Measurements from ENCODE around the gene ASPSCR1. TPM values are rescaled to one million over a fixed set of nuclear protein-coding genes. Genes with fewer than 3 reads are reported as not detected.
A peak's percentile ranks its signal among the peaks of the same experiment; 100 is the strongest.

The ASPSCR1 gene
- total RNA-seq, 1 experiment from 2014 or later, result 60.4 TPM

GRCh38 chr17:82030470-82031302 lies 53.3 kb downstream of the ASPSCR1 start (continued):
- TF ChIP-seq, protein P1, sequence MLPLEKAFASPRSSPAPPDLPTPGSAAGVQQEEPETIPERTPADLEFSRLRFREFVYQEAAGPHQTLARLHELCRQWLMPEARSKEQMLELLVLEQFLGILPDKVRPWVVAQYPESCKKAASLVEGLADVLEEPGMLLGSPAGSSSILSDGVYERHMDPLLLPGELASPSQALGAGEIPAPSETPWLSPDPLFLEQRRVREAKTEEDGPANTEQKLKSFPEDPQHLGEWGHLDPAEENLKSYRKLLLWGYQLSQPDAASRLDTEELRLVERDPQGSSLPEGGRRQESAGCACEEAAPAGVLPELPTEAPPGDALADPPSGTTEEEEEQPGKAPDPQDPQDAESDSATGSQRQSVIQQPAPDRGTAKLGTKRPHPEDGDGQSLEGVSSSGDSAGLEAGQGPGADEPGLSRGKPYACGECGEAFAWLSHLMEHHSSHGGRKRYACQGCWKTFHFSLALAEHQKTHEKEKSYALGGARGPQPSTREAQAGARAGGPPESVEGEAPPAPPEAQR (CRISPR knock-in tag; IDR thresholded peaks at IDR 0.05), result no peak
- no peak for TF ChIP-seq RORB (CRISPR knock-in tag; IDR thresholded peaks at IDR 0.05)
- TF ChIP-seq E2F5 (CRISPR knock-in tag; IDR thresholded peaks at IDR 0.05), result no peak
- TF ChIP-seq ARID4B (CRISPR knock-in tag; IDR thresholded peaks at IDR 0.05; ENCODE audit: borderline replicate concordance), result 0 out of 2 replicates have a peak, but pooled peaks have one; percentile 32
- TF ChIP-seq MYBL2 (CRISPR knock-in tag; IDR thresholded peaks at IDR 0.05), result no peak
- TF ChIP-seq, protein P2, sequence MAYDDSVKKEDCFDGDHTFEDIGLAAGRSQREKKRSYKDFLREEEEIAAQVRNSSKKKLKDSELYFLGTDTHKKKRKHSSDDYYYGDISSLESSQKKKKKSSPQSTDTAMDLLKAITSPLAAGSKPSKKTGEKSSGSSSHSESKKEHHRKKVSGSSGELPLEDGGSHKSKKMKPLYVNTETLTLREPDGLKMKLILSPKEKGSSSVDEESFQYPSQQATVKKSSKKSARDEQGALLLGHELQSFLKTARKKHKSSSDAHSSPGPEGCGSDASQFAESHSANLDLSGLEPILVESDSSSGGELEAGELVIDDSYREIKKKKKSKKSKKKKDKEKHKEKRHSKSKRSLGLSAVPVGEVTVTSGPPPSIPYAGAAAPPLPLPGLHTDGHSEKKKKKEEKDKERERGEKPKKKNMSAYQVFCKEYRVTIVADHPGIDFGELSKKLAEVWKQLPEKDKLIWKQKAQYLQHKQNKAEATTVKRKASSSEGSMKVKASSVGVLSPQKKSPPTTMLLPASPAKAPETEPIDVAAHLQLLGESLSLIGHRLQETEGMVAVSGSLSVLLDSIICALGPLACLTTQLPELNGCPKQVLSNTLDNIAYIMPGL (CRISPR knock-in tag; IDR thresholded peaks at IDR 0.05), result peak; percentile 88
- TF ChIP-seq SP1 (CRISPR knock-in tag; conservative IDR thresholded peaks at IDR 0.05), result peak; percentile 23; the same call in 1 of the 2 replicates
- no peak for TF ChIP-seq PRRX2 (CRISPR knock-in tag; IDR thresholded peaks at IDR 0.05)
- no peak for TF ChIP-seq USF2 (CRISPR knock-in tag; IDR thresholded peaks at IDR 0.05)
- TF ChIP-seq PRDM15 (CRISPR knock-in tag; IDR thresholded peaks at IDR 0.05), result peak; percentile 40; the same call in 1 of the 2 replicates
- TF ChIP-seq EMX1 (CRISPR knock-in tag; IDR thresholded peaks at IDR 0.05), result 0 out of 2 replicates have a peak, but pooled peaks have one; percentile 23
- TF ChIP-seq ESRRA (CRISPR knock-in tag; IDR thresholded peaks at IDR 0.05; ENCODE audit: borderline replicate concordance), result no peak
- TF ChIP-seq GABPB1 (CRISPR knock-in tag; IDR thresholded peaks at IDR 0.05), result no peak
- no peak for TF ChIP-seq ZNF121 (CRISPR knock-in tag; IDR thresholded peaks at IDR 0.05)
- TF ChIP-seq CTCF (IDR thresholded peaks at IDR 0.05), result peak; percentile 85
- no peak for TF ChIP-seq MXD4 (CRISPR knock-in tag; IDR thresholded peaks at IDR 0.05; ENCODE audit: borderline replicate concordance)
- TF ChIP-seq NR3C1 (CRISPR knock-in tag; conservative IDR thresholded peaks at IDR 0.05; ENCODE audit: low read depth), result no peak
- TF ChIP-seq, protein P3, sequence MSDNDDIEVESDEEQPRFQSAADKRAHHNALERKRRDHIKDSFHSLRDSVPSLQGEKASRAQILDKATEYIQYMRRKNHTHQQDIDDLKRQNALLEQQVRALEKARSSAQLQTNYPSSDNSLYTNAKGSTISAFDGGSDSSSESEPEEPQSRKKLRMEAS (CRISPR knock-in tag; IDR thresholded peaks at IDR 0.05), result peak; percentile 30
